ENCODE measurements around the gene LPP.

Gene LPP

GRCh38 chr3:188255190-188255589 is 101.2 kb downstream of the LPP start:
- no peak for DNase-seq

GRCh38 chr3:188256758-188257157 is 102.8 kb downstream of the LPP start:
- no peak for DNase-seq

- no peak for DNase-seq
Measured at GRCh38 chr3:188257384-188258026, 103.5 kb downstream of the LPP start.

- DNase-seq, result no peak
Measured at GRCh38 chr3:188259191-188259590, 105.2 kb downstream of the LPP start.

- no peak for DNase-seq
Measured at GRCh38 chr3:188259596-188259995, 105.6 kb downstream of the LPP start.

GRCh38 chr3:188261011-188261410 is 107.1 kb downstream of the LPP start:
- DNase-seq, result no peak

- DNase-seq, result no peak
Measured at GRCh38 chr3:188262488-188262887, 108.5 kb downstream of the LPP start.

GRCh38 chr3:188262913-188263683 is 109.1 kb downstream of the LPP start:
- no peak for DNase-seq

- DNase-seq, result no peak
Measured at GRCh38 chr3:188264226-188265207, 110.6 kb downstream of the LPP start.

GRCh38 chr3:188266562-188267274 is 112.8 kb downstream of the LPP start:
- DNase-seq, result no peak

- no peak for DNase-seq
Measured at GRCh38 chr3:188267790-188268335, 113.9 kb downstream of the LPP start.

GRCh38 chr3:188268336-188268735 is 114.4 kb downstream of the LPP start:
- no peak for DNase-seq

- DNase-seq, result no peak
Measured at GRCh38 chr3:188269040-188269439, 115.1 kb downstream of the LPP start.

- DNase-seq, result no peak
Measured at GRCh38 chr3:188270423-188270972, 116.5 kb downstream of the LPP start.

GRCh38 chr3:188271226-188271914 is 117.4 kb downstream of the LPP start:
- DNase-seq, result no peak

- DNase-seq, result no peak
Measured at GRCh38 chr3:188272481-188273372, 118.8 kb downstream of the LPP start.

GRCh38 chr3:188274249-188274915 is 120.4 kb downstream of the LPP start:
- no peak for DNase-seq

GRCh38 chr3:188276375-188276774 is 122.4 kb downstream of the LPP start:
- no peak for DNase-seq

GRCh38 chr3:188278717-188279324 is 124.9 kb downstream of the LPP start:
- DNase-seq, result no peak

Data from NCI-H748 treated with DMSO at 0.1 percent for 48 hours (cell line).